Body of pancreas (tissue), 4 donors: Measurements from ENCODE around the gene GRB10. TPM values are rescaled to one million over a fixed set of nuclear protein-coding genes. Genes with fewer than 3 reads are reported as not detected.

Source experiments
- ATAC-seq: fragments of 150-250 bp; one replicate; pipeline ENCODE4 v1.9.1; 2016
- DNase-seq, 4 donors: peaks; one replicate each; pipeline ENCODE4 v3.0.0-alpha.2; 2019
- H3K27ac ChIP-seq, 4 donors: fragments of 200-600 bp; sonication (generic); 1 replicate in 3 of 4; 2 replicates in 1 of 4; pipeline versions ENCODE4 v1.5.1 to v1.6.1; 2016 to 2019; ENCODE audit warnings: mild to moderate bottlenecking in 1 of 4, mixed read lengths in 1 of 4, moderate library complexity in 1 of 4
- H3K27me3 ChIP-seq, 2 donors: fragments of 200-600 bp; sonication (generic); one replicate each; pipeline ENCODE4 v1.6.0; 2016; ENCODE audit warnings: mild to moderate bottlenecking in 1 of 2
- H3K36me3 ChIP-seq, 2 donors: fragments of 200-600 bp; sonication (generic); replicated peaks in 1 of 2; 2 replicates each; pipeline ENCODE4 v1.5.1; 2016; ENCODE audit warnings: low read depth in 2 of 2; ENCODE audit not compliant: insufficient read depth in 1 of 2
- H3K4me1 ChIP-seq: fragments of 200-600 bp; sonication (generic); one replicate; pipeline ENCODE4 v1.6.0; 2016
- H3K4me3 ChIP-seq, 2 donors: fragments of 200-600 bp; sonication (generic); 1 replicate in 1 of 2; 2 replicates in 1 of 2; pipeline ENCODE4 v1.5.1; 2016 to 2019
- H3K9me3 ChIP-seq, 3 donors: fragments of 200-600 bp; sonication (generic); 1 replicate in 2 of 3; 2 replicates in 1 of 3; pipeline ENCODE4 v1.5.1; 2016
- POLR2A ChIP-seq, 3 donors: fragments of 450-650 bp; IDR thresholded peaks; one replicate each; pipeline ENCODE4 v1.6.1; 2016; ENCODE audit warnings: antibody characterized with exemption in 3 of 3, mild to moderate bottlenecking in 2 of 3
- WGBS, 2 donors: methylation state at CpG; one replicate each; pipeline ENCODE4 v1.1.5; 2017; 5-methylcytosine and 5-hydroxymethylcytosine counted together
- intact Hi-C: fragments of 100-400 bp; cut with DNase I; formaldehyde crosslinking; loops from one replicate; pipeline ENCODE4 v1.15.1; 2023
- total RNA-seq, 2 donors: library from RNA; depleted of rRNA; stranded (reverse); fragments of >200 nt; gene quantifications; one replicate each; pipeline ENCODE4 v1.1.0, GENCODE V29; 2016
- TF ChIP-seq, protein P1 (sequence below), 7 experiments: fragments of 450-650 bp in 4 of 7; fragments of 200-600 bp in 3 of 7; sonication (generic) in 3 of 7; IDR thresholded peaks; one replicate each; pipeline ENCODE4 v1.5.1; 2016 to 2019; ENCODE audit warnings: antibody characterized with exemption in 7 of 7

Gene GRB10
- total RNA-seq, 2 donors from 2014 or later = 130 to 229 TPM

DNA sequence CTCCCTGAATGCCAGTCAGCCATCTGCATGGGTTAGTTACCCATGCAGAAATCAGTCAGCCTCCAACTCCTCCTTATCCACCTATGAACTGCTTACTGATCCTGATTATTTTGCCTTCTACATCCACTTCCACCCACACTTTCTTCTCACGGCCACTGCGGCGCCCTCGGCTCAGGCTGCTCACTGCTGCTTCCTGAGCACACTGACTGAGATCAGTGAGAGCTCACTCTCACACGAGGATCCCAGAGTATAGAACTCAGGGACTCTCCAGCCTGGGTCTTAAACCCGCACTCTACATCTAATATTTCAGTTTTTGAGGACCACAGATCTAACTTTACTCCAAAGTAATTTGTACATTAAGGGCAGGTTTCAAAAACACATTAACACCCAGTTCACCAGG, 64.4 kb downstream of the GRB10 start:
- no peak for ATAC-seq
- 42 to 47% methylated on average over 6 of the region's 6 CpGs for WGBS, 2 donors
- no peaks in the 10 kb centered on the region for H3K27me3 ChIP-seq
- H3K4me1 ChIP-seq = peaks cover 93% of the 10 kb centered on the region
- no peak overlapping the region for H3K4me3 ChIP-seq
- no peaks in the 10 kb centered on the region for H3K9me3 ChIP-seq
- peak overlapping the region; percentile 4 to 20 (median 17) for H3K27ac ChIP-seq
- TF ChIP-seq, protein P1, sequence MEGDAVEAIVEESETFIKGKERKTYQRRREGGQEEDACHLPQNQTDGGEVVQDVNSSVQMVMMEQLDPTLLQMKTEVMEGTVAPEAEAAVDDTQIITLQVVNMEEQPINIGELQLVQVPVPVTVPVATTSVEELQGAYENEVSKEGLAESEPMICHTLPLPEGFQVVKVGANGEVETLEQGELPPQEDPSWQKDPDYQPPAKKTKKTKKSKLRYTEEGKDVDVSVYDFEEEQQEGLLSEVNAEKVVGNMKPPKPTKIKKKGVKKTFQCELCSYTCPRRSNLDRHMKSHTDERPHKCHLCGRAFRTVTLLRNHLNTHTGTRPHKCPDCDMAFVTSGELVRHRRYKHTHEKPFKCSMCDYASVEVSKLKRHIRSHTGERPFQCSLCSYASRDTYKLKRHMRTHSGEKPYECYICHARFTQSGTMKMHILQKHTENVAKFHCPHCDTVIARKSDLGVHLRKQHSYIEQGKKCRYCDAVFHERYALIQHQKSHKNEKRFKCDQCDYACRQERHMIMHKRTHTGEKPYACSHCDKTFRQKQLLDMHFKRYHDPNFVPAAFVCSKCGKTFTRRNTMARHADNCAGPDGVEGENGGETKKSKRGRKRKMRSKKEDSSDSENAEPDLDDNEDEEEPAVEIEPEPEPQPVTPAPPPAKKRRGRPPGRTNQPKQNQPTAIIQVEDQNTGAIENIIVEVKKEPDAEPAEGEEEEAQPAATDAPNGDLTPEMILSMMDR (IDR thresholded peaks at IDR 0.05) = no peak
- TF ChIP-seq POLR2A (IDR thresholded peaks at IDR 0.05) = no peak
- no peaks in the 10 kb centered on the region for H3K36me3 ChIP-seq
- DNase-seq = no peak
- intact Hi-C loops = no loop called here

DNA sequence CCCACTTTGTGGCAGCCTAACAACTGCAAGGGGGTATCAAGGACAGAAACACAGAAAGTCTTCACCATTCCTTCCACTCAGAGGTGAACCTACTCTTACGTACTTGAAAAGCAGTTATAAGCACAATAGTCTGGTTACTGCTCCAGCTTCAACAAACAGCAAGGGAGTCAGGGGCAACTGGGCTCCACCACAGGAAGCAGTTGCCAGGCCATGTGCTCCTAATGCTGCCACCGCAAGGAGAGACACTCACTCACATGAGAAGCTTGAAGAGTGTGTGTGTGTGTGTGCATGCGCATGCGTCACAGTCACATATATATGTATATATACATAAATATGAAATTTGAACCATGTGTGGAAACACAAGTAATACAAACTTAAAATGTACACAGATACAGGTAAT, 65.5 kb downstream of the GRB10 start:
- Histone ChIP-seq H3K4me1 (peaks cover 93% of the 10 kb centered on the region), H3K27me3 (no peaks in the 10 kb centered on the region), H3K9me3 (no peaks in the 10 kb centered on the region), H3K4me3 (no peak overlapping the region), H3K27ac (peak overlapping the region in 2 of 4 donors; percentile 1 to 4), H3K36me3 (no peaks in the 10 kb centered on the region)
- WGBS, 2 donors = 77 to 86% methylated on average over 4 of the region's 4 CpGs
- no peak for ATAC-seq
- intact Hi-C loops = no loop called here
- no peak for TF ChIP-seq POLR2A (IDR thresholded peaks at IDR 0.05)
- TF ChIP-seq, protein P1 (IDR thresholded peaks at IDR 0.05) = no peak
- no peak for DNase-seq

DNA sequence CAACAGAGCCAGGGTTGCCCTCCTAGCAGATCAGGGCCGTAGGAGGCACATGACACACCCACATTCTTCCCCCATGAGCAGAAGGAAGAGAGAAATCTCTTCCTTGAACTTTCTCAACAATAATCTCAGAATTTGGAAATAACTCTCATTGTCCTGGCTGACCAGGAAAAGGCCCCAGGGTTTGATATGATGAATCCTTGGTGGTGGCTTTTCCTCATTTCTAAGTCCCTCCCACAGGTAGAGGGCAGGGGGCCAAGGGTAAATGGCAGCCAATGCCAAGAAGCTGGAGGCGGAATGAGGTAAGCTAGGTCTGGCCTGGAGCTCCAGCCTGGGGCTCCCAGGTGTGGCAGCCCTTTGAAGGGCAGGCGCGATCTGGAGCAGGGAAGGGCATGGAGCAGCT, 67.8 kb downstream of the GRB10 start:
- Histone ChIP-seq H3K4me3 (no peak overlapping the region), H3K27ac (peak overlapping the region in 3 of 4 donors; percentile 18 to 53 (median 43)), H3K36me3 (no peaks in the 10 kb centered on the region), H3K4me1 (peaks cover 93% of the 10 kb centered on the region), H3K9me3 (no peaks in the 10 kb centered on the region), H3K27me3 (no peaks in the 10 kb centered on the region)
- DNase-seq (peak; percentile 77 to 87 (median 84)), ATAC-seq (peak; percentile 83)
- intact Hi-C loops = no loop called here
- WGBS, 2 donors = 30 to 53% methylated on average over 4 of the region's 4 CpGs
- TF ChIP-seq, protein P1 (IDR thresholded peaks at IDR 0.05) = peak in 2 of 7 experiments; percentile 4 to 10
- no peak for TF ChIP-seq POLR2A (IDR thresholded peaks at IDR 0.05)

DNA sequence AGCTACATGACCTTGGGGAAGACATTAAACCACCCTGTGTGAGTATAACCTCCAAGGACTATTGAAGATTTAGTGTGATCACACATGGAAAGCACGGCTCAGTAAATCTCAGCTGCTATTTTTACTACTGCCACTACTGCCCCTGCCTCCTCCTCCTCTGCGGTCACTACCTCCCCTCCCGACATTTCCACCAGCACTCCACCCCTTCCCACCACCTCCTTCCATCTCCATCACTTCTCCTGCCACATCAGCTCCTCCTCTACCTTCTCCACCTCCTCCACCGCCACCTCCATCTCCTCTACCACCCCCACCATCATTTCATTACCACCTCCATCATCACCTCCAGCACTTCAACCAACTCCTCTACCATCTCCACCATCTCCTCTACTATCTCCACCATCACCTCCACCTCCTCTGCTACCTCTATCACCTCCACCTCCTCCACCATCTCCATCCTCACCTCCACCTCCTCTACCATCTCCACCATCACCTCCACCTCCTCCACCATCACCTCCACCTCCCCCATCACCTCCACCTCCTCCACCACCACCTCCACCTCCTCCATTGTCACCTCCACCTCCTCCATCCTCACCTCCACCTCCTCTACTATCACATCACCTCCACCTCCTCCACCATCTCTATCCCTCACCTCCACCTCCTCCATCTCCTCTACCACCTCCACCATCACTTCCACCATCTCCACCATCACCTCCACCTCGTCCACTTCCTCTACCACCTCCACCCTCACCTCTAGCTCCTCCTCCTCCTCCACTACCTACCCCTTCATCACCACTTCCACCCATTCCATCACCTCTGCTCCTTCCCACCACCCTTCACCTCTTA, 69.4 kb downstream of the GRB10 start:
- H3K27me3 ChIP-seq = no peaks in the 10 kb centered on the region
- DNase-seq (no peak), ATAC-seq (no peak)
- H3K9me3 ChIP-seq = no peaks in the 10 kb centered on the region
- 63 to 66% methylated on average over 5 of the region's 5 CpGs for WGBS, 2 donors
- H3K4me1 ChIP-seq = peaks cover 93% of the 10 kb centered on the region
- peak overlapping the region in 2 of 4 donors; percentile 3 to 16 for H3K27ac ChIP-seq
- no peak overlapping the region for H3K4me3 ChIP-seq
- no peaks in the 10 kb centered on the region for H3K36me3 ChIP-seq
- TF ChIP-seq POLR2A (IDR thresholded peaks at IDR 0.05) = no peak
- TF ChIP-seq, protein P1 (IDR thresholded peaks at IDR 0.05) = no peak
- intact Hi-C loops = no loop called here
